Osteoblast (primary cell): ENCODE measurements around the gene MINPP1. TPM values are rescaled to one million over a fixed set of nuclear protein-coding genes. Genes with fewer than 3 reads are reported as not detected.

Experiments
- DNase-seq: peaks from one replicate; pipeline ENCODE4 v3.0.0; 2011; ENCODE audit warnings: low spot score, mixed read lengths; ENCODE audit not compliant: insufficient read length; ENCODE audit errors: missing footprints
- H2AFZ ChIP-seq: 2 replicates; pipeline ENCODE4 v1.6.0; 2011; ENCODE audit warnings: mild to moderate bottlenecking, low read length
- H3K27ac ChIP-seq: 2 replicates; pipeline ENCODE4 v1.5.1; 2011; ENCODE audit warnings: mild to moderate bottlenecking, low read depth, low read length, moderate library complexity
- H3K27me3 ChIP-seq: 2 replicates; pipeline ENCODE4 v1.6.0; 2012; ENCODE audit warnings: mild to moderate bottlenecking, control low read depth, inconsistent platforms, low read length, moderate library complexity; ENCODE audit not compliant: insufficient read depth
- H3K36me3 ChIP-seq: 2 replicates; pipeline ENCODE4 v1.5.1; 2011; ENCODE audit warnings: mild to moderate bottlenecking, low read length, control low read depth, moderate library complexity; ENCODE audit not compliant: insufficient read depth
- H3K4me1 ChIP-seq: 2 replicates; pipeline ENCODE4 v1.5.1; 2011; ENCODE audit warnings: mild to moderate bottlenecking, low read length, control low read depth, moderate library complexity; ENCODE audit not compliant: insufficient read depth
- H3K4me2 ChIP-seq: 2 replicates; pipeline ENCODE4 v1.6.0; 2011; ENCODE audit warnings: mild to moderate bottlenecking, low read length; ENCODE audit not compliant: insufficient read depth
- H3K4me3 ChIP-seq: fragments of 200-600 bp; sonication (generic); 3 replicates; pipeline ENCODE4 v1.5.1; 2012; ENCODE audit warnings: mild to moderate bottlenecking, low read length, inconsistent platforms; ENCODE audit not compliant: insufficient read depth
- H3K79me2 ChIP-seq: 2 replicates; pipeline ENCODE4 v1.6.0; 2012; ENCODE audit warnings: mild to moderate bottlenecking, low read length, control low read depth, inconsistent platforms; ENCODE audit not compliant: insufficient read depth
- H3K9me3 ChIP-seq: 2 replicates; pipeline ENCODE4 v1.5.1; 2011; ENCODE audit warnings: low read depth, low read length, control low read depth
- H4K20me1 ChIP-seq: 2 replicates; pipeline ENCODE4 v1.6.0; 2012; ENCODE audit warnings: mild to moderate bottlenecking, low read length, control low read depth; ENCODE audit not compliant: insufficient read depth
- total RNA-seq: library from RNA; depleted of rRNA; stranded (reverse); fragments of >200 nt; gene quantifications from 2 replicates; pipeline ENCODE4 v1.2.3, GENCODE V29; 2012
- TF ChIP-seq, protein P1 (sequence below): IDR thresholded peaks from 2 replicates; pipeline ENCODE4 v1.5.1; 2011; ENCODE audit warnings: mild to moderate bottlenecking, low read depth, low read length, moderate library complexity; ENCODE audit errors: extremely low read depth

The MINPP1 gene
- total RNA-seq, 1 donor, result 22.1 TPM

DNA sequence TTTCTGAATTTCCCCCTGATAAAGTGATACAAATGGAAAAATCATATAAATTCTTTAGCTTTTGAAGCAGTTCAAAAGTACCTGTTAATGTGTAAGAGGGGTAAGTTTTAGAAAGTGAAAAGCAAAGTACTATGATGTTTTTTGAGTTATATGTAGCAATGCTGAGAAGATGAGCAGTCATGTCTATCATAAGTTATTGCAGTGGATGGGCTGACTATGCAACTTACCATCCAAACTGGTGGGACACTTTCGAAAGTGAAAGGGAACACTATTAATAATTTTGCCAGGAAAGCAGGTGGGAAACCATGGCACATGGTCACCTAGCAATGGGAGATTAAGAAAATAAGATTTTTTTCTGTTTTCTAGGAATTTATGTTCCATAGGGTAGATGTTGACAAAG lies 4.1 kb downstream of the MINPP1 start:
- no peak overlapping the region for H3K27ac ChIP-seq
- peaks cover 14% of the 10 kb centered on the region for H3K4me1 ChIP-seq
- peaks cover 4% of the 10 kb centered on the region for H4K20me1 ChIP-seq
- H3K36me3 ChIP-seq, result peaks cover 18% of the 10 kb centered on the region
- no peaks in the 10 kb centered on the region for H3K9me3 ChIP-seq
- H3K79me2 ChIP-seq, result peaks cover 33% of the 10 kb centered on the region
- DNase-seq, result no peak
- no peak overlapping the region for H2AFZ ChIP-seq
- no peaks in the 10 kb centered on the region for H3K27me3 ChIP-seq
- no peak overlapping the region for H3K4me2 ChIP-seq
- TF ChIP-seq, protein P1, sequence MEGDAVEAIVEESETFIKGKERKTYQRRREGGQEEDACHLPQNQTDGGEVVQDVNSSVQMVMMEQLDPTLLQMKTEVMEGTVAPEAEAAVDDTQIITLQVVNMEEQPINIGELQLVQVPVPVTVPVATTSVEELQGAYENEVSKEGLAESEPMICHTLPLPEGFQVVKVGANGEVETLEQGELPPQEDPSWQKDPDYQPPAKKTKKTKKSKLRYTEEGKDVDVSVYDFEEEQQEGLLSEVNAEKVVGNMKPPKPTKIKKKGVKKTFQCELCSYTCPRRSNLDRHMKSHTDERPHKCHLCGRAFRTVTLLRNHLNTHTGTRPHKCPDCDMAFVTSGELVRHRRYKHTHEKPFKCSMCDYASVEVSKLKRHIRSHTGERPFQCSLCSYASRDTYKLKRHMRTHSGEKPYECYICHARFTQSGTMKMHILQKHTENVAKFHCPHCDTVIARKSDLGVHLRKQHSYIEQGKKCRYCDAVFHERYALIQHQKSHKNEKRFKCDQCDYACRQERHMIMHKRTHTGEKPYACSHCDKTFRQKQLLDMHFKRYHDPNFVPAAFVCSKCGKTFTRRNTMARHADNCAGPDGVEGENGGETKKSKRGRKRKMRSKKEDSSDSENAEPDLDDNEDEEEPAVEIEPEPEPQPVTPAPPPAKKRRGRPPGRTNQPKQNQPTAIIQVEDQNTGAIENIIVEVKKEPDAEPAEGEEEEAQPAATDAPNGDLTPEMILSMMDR, result no peak
- no peak overlapping the region for H3K4me3 ChIP-seq

DNA sequence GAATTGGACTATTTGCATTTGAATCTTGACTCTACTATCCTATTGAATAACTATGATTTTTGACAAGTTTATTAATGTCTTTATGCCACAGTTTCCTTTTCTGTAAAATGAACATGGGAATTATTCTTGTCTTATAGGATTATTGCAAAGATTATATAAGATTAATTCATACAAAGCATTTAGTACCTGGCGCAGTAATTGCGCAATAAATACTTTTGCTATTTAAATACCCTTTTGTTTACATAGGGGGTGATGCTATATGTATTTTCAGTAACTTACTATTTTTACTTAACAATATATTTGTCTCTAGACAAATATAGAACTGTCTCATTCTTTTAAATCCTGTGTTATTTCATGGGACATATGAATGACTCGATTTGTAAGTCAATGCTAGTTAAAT lies 5.3 kb downstream of the MINPP1 start:
- H3K4me3 ChIP-seq, result no peak overlapping the region
- no peak overlapping the region for H2AFZ ChIP-seq
- DNase-seq, result no peak
- H3K36me3 ChIP-seq, result peaks cover 30% of the 10 kb centered on the region
- H3K27me3 ChIP-seq, result no peaks in the 10 kb centered on the region
- no peak overlapping the region for H3K27ac ChIP-seq
- H3K4me1 ChIP-seq, result peaks cover 11% of the 10 kb centered on the region
- peaks cover 32% of the 10 kb centered on the region for H3K79me2 ChIP-seq
- H3K9me3 ChIP-seq, result no peaks in the 10 kb centered on the region
- TF ChIP-seq, protein P1, result no peak
- H4K20me1 ChIP-seq, result peaks cover 4% of the 10 kb centered on the region
- H3K4me2 ChIP-seq, result no peak overlapping the region

DNA sequence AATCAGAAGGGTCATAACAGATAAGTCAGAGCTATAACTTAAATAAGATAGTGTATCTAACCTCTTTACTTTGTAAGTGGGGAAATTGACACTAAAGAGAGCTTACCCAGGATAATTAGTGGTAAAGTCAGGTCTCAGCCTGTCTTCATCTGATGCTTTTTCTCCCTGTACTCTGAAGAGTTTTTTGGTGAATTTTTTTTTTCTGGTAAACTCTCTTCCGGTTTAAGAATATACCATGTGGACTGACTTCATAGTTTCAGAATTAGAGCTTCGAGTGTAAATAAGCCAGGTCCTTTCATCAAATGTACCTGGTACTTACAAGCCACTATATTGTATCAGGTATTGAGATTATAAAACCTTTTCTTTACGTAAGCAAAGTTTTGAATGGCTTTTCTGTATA lies 6.8 kb downstream of the MINPP1 start:
- H2AFZ ChIP-seq, result no peak overlapping the region
- no peak overlapping the region for H3K27ac ChIP-seq
- no peak for DNase-seq
- peaks cover 35% of the 10 kb centered on the region for H3K36me3 ChIP-seq
- no peak overlapping the region for H3K4me2 ChIP-seq
- H3K27me3 ChIP-seq, result no peaks in the 10 kb centered on the region
- H3K9me3 ChIP-seq, result no peaks in the 10 kb centered on the region
- H3K4me3 ChIP-seq, result no peak overlapping the region
- peaks cover 4% of the 10 kb centered on the region for H4K20me1 ChIP-seq
- peaks cover 5% of the 10 kb centered on the region for H3K4me1 ChIP-seq
- TF ChIP-seq, protein P1, result no peak
- peaks cover 17% of the 10 kb centered on the region for H3K79me2 ChIP-seq

DNA sequence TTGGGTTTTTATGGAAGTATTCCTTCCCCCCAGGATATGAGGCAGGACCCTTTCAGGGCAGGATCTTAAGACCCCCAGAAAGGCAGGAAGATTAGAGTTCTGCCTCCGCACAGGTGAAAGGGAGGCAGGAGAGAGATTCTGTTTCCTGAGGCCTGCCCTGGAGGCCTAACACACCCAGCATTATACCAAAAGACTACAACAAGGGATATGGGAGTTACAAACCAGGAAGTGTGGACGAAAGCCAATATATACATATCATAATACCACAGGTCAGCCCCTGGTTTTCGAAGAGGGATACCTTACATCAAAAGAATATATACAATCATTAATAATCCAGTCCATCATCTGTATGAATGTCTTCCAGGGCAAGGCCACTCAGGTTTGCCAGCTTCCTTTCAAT lies 14.2 kb downstream of the MINPP1 start:
- no peaks in the 10 kb centered on the region for H3K4me1 ChIP-seq
- no peaks in the 10 kb centered on the region for H3K9me3 ChIP-seq
- H3K27me3 ChIP-seq, result no peaks in the 10 kb centered on the region
- no peak overlapping the region for H2AFZ ChIP-seq
- H4K20me1 ChIP-seq, result peaks cover 2% of the 10 kb centered on the region
- DNase-seq, result no peak
- TF ChIP-seq, protein P1, result no peak
- H3K4me2 ChIP-seq, result no peak overlapping the region
- no peaks in the 10 kb centered on the region for H3K79me2 ChIP-seq
- no peak overlapping the region for H3K27ac ChIP-seq
- peaks cover 29% of the 10 kb centered on the region for H3K36me3 ChIP-seq
- H3K4me3 ChIP-seq, result no peak overlapping the region
